Measurements from ENCODE around the gene TMEM69.

DNA sequence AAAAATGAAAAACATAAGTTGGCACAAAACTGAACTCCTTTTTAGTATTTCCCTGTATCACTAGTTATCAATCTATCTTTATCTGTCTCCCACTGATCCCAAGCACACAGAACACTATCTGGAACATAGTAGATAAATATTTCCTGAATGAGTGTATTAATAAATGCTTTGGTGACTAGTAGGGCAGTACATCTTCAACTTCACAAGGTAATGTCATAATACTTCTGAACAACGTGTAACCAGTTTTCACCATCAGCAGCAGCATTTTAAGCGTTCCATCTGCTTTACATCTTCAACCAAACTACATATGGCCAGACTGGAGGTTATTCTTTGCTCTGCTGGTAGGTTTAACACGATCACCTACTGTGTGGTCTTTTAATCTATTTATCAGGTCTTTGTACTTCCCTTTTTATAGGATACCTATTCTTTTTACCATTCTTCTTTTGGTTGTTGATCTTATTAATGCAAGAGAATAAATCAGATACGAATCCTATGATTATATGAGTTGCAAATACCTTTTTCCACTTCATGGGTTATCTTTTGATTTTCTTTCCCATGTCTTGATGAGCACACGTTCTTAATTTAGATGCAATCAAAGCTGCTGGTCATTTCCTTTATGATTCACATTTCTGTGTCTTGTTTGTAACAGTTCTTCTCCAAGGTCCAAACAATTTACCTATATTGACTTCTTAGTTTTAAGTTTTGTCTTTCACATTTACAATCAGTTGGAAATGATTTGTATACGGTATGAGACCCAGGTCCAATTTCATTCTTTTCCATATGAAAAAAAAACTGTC lies 17.9 kb upstream of the TMEM69 start:
- no peak for TF ChIP-seq POLR2A (IDR thresholded peaks at IDR 0.05)
- TF ChIP-seq CTCF (IDR thresholded peaks at IDR 0.05), result no peak
